Bronchial smooth muscle cell (primary cell): ENCODE results near the gene HRH1. TPM values are rescaled to one million over a fixed set of nuclear protein-coding genes. Genes with fewer than 3 reads are reported as not detected.

Experiments
- total RNA-seq: library from RNA; depleted of rRNA; stranded (reverse); fragments of >200 nt; gene quantifications from 2 replicates; pipeline ENCODE4 v1.2.1, GENCODE V29; 2014

Gene HRH1, protein sequence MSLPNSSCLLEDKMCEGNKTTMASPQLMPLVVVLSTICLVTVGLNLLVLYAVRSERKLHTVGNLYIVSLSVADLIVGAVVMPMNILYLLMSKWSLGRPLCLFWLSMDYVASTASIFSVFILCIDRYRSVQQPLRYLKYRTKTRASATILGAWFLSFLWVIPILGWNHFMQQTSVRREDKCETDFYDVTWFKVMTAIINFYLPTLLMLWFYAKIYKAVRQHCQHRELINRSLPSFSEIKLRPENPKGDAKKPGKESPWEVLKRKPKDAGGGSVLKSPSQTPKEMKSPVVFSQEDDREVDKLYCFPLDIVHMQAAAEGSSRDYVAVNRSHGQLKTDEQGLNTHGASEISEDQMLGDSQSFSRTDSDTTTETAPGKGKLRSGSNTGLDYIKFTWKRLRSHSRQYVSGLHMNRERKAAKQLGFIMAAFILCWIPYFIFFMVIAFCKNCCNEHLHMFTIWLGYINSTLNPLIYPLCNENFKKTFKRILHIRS
- total RNA-seq, result 22.5 and 38.1 TPM in 2 replicates

DNA sequence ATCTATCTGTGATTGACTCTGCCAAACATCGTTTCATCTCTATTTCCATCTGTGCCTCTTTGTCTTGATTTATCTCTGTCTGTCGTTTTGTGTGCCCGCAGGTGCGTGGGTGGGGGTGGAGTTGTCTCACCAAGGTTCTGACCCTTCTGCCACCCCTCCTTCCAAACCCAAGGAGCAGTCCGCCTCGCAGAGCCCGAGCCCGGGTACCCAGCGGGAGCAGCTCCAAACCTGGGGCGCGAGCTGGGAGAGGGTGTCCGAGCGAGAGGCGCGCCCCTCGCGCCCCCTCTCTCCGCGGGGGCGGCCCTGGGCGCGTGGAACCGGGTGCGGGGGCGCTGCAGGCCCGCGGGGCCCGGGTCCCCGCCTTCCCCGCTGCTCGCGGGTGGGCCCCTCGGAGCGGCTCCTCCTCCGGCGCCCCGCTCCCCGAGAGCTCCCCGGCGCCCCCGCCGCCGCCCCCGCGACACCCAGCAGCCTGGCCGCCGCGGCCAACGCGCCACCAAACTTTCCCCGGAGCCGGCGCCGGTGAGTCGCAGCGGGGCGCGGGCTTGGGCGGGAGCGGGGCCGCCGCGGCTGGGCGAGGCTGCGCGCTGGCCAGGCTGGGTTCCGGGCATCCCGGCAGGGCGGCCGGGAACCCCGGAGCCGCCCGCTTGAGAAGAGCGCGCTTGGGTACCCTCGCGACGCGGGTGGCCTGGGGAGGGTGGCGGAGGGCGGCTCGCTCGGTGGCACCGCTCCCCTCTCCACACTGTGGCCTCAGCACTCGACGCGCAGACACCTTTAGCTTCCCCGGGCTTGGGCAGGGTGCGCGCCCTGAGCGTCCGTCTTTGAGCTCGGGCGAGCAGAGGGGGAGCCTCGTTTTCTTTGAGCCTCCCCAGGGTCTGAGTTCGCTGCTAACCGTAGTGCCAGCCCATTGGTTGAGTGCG, at the start of gene HRH1:
HRH1 (plus strand) TSS at position 458 of the 917 bp plus-strand sequence. CDS start 104,545 bp downstream, outside the sequence.

GRCh38 chr3:11271986-11272904, 118.0 kb downstream of the HRH1 start, which contains the start of gene ATG7:
Gene ATG7 (plus strand): TSS chr3:11272397. CDS start chr3:11298696, 26,299 bp downstream.

Other genes with a start within 250 kb of the HRH1 start
- not detected in 2 replicates for gene SLC6A1, start 161.7 kb upstream of the HRH1 start, total RNA-seq
- 60.2 and 82.3 TPM in 2 replicates for gene ATG7, start 117.9 kb downstream of the HRH1 start, total RNA-seq